Endodermal cell (in vitro differentiated cells): ENCODE data around the gene LAMB3. TPM values are rescaled to one million over a fixed set of nuclear protein-coding genes. Genes with fewer than 3 reads are reported as not detected.

Source experiments
- DNase-seq: peaks from one replicate; pipeline ENCODE4 v3.0.0-alpha.2; 2017
- H3K27ac ChIP-seq: 2 replicates; pipeline ENCODE4 v1.5.1; 2013; ENCODE audit warnings: mild to moderate bottlenecking, low read depth, low read length, moderate library complexity
- H3K27me3 ChIP-seq: 2 replicates; pipeline ENCODE4 v1.6.1; 2013; ENCODE audit warnings: mild to moderate bottlenecking, low read length, moderate library complexity; ENCODE audit not compliant: insufficient read depth, control insufficient read depth, poor library complexity, severe bottlenecking
- H3K36me3 ChIP-seq: 2 replicates; pipeline ENCODE4 v1.7.0; 2013; ENCODE audit warnings: mild to moderate bottlenecking, low read length, moderate library complexity; ENCODE audit not compliant: control insufficient read depth, insufficient read depth
- H3K4me1 ChIP-seq: one replicate; pipeline ENCODE4 v1.7.0; 2013; ENCODE audit warnings: low read length; ENCODE audit not compliant: control insufficient read depth, insufficient read depth
- H3K4me3 ChIP-seq: 2 replicates; pipeline ENCODE4 v1.5.1; 2013; ENCODE audit warnings: mild to moderate bottlenecking, low read length, moderate library complexity
- H3K9ac ChIP-seq: 2 replicates; pipeline ENCODE4 v1.6.1; 2013; ENCODE audit warnings: mild to moderate bottlenecking, low read length, moderate library complexity; ENCODE audit not compliant: poor library complexity, severe bottlenecking; ENCODE audit errors: extremely low read depth
- H3K9me3 ChIP-seq: 2 replicates; pipeline ENCODE4 v1.6.1; 2013; ENCODE audit warnings: mild to moderate bottlenecking, low read length, moderate library complexity; ENCODE audit not compliant: control insufficient read depth
- H3K27ac Mint-ChIP-seq: 2 replicates; pipeline ENCODE4 v1.8.0; 2020; ENCODE audit warnings: mixed read lengths
- H3K27me3 Mint-ChIP-seq: 2 replicates; pipeline ENCODE4 v1.8.0; 2021; ENCODE audit warnings: mild to moderate bottlenecking, mixed read lengths; ENCODE audit not compliant: insufficient read depth
- H3K36me3 Mint-ChIP-seq: 2 replicates; pipeline ENCODE4 v1.8.0; 2020; ENCODE audit warnings: low read depth, mixed read lengths
- H3K4me1 Mint-ChIP-seq: 2 replicates; pipeline ENCODE4 v1.8.0; 2020; ENCODE audit warnings: mixed read lengths
- H3K4me3 Mint-ChIP-seq: 2 replicates; pipeline ENCODE4 v1.8.0; 2020; ENCODE audit warnings: mild to moderate bottlenecking, moderate library complexity, mixed read lengths
- H3K9me3 Mint-ChIP-seq: 2 replicates; pipeline ENCODE4 v1.8.0; 2020; ENCODE audit warnings: mild to moderate bottlenecking, mixed read lengths
- CTCF ChIP-seq: fragments of 200-600 bp; sonication (generic); conservative IDR thresholded peaks from 2 replicates; pipeline ENCODE4 v1.5.0; 2021; ENCODE audit warnings: antibody characterized with exemption, mild to moderate bottlenecking
- WGBS, 2 experiments: methylation state at CpG; one replicate each; pipeline versions ENCODE4 v1.1.5 to v1.1.7; 2013; ENCODE audit warnings: missing lambda C conversion rate in 2 of 2, mixed read lengths in 1 of 2; ENCODE audit not compliant: insufficient coverage in 1 of 2, insufficient read length in 1 of 2; 5-methylcytosine and 5-hydroxymethylcytosine counted together
- total RNA-seq, 2 donors: library from RNA; stranded (reverse); fragmentation: NEBNext Ultra II Directional in 1 of 2; extraction: Animal tissue kit (Norgen Biotek cat#: 25700) in 1 of 2; gene quantifications; 2 replicates in 1 of 2; 3 replicates in 1 of 2; pipeline ENCODE4 v1.2.1, GENCODE V29; 2021

The LAMB3 gene
- total RNA-seq, 2 donors from 2014 or later: 0.53 to 1.9 TPM

GRCh38 chr1:209655411-209656231 lies 3.4 kb upstream of the LAMB3 start:
- no peak for DNase-seq
- Histone ChIP-seq H3K9ac (no peak overlapping the region), H3K4me3 (no peak overlapping the region), H3K4me1 (peaks cover 21% of the 10 kb centered on the region), H3K27ac (no peak overlapping the region), H3K36me3 (no peaks in the 10 kb centered on the region), H3K27me3 (no peaks in the 10 kb centered on the region), H3K9me3 (no peaks in the 10 kb centered on the region)
- Mint-ChIP-seq H3K9me3 (no peaks in the 10 kb centered on the region), H3K36me3 (no peaks in the 10 kb centered on the region), H3K27ac (no peak overlapping the region), H3K4me3 (no peak overlapping the region), H3K4me1 (peaks cover 51% of the 10 kb centered on the region), H3K27me3 (peaks cover 1% of the 10 kb centered on the region)
- WGBS, 2 experiments: 90 to 97% methylated on average over 8 to 9 of the region's 9 CpGs
- TF ChIP-seq CTCF: no peak

GRCh38 chr1:209653915-209654351 lies 1.7 kb upstream of the LAMB3 start:
- Mint-ChIP-seq H3K4me1 (peaks cover 47% of the 10 kb centered on the region), H3K4me3 (peak overlapping the region; percentile 12), H3K9me3 (no peaks in the 10 kb centered on the region), H3K27me3 (peaks cover 1% of the 10 kb centered on the region), H3K36me3 (no peaks in the 10 kb centered on the region), H3K27ac (peak overlapping the region; percentile 87)
- Histone ChIP-seq H3K27me3 (no peaks in the 10 kb centered on the region), H3K4me3 (no peak overlapping the region), H3K4me1 (peaks cover 21% of the 10 kb centered on the region), H3K9me3 (no peaks in the 10 kb centered on the region), H3K9ac (no peak overlapping the region), H3K36me3 (no peaks in the 10 kb centered on the region), H3K27ac (no peak overlapping the region)
- no peak for DNase-seq
- WGBS, 2 experiments: 93% methylated on average over 3 to 7 of the region's 7 CpGs
- TF ChIP-seq CTCF: no peak

- Histone ChIP-seq H3K4me1 (peaks cover 14% of the 10 kb centered on the region), H3K9ac (no peak overlapping the region), H3K4me3 (no peak overlapping the region), H3K9me3 (no peaks in the 10 kb centered on the region), H3K27ac (no peak overlapping the region), H3K27me3 (no peaks in the 10 kb centered on the region), H3K36me3 (no peaks in the 10 kb centered on the region)
- 53 to 78% methylated on average over 1 to 3 of the region's 3 CpGs for WGBS, 2 experiments
- no peak overlapping the region for H3K4me3 Mint-ChIP-seq
- DNase-seq: peak; percentile 96
- no peaks in the 10 kb centered on the region for H3K36me3 Mint-ChIP-seq
- H3K4me1 Mint-ChIP-seq: peaks cover 37% of the 10 kb centered on the region
- TF ChIP-seq CTCF: no peak
- no peaks in the 10 kb centered on the region for H3K9me3 Mint-ChIP-seq
- peak overlapping the region; percentile 91 for H3K27ac Mint-ChIP-seq
- H3K27me3 Mint-ChIP-seq: peaks cover 1% of the 10 kb centered on the region
Measured at GRCh38 chr1:209652873-209653401, 712 bp upstream of the LAMB3 start.
